HG03108 (cell line): ENCODE results near the gene SLC9A3.

Source experiments
- ATAC-seq: cut with Tn5 transposase; IDR thresholded peaks from one replicate; pipeline ENCODE4 v1.9.1; 2021; ENCODE audit warnings: moderate library complexity; ENCODE audit not compliant: unreplicated experiment

Gene SLC9A3

DNA sequence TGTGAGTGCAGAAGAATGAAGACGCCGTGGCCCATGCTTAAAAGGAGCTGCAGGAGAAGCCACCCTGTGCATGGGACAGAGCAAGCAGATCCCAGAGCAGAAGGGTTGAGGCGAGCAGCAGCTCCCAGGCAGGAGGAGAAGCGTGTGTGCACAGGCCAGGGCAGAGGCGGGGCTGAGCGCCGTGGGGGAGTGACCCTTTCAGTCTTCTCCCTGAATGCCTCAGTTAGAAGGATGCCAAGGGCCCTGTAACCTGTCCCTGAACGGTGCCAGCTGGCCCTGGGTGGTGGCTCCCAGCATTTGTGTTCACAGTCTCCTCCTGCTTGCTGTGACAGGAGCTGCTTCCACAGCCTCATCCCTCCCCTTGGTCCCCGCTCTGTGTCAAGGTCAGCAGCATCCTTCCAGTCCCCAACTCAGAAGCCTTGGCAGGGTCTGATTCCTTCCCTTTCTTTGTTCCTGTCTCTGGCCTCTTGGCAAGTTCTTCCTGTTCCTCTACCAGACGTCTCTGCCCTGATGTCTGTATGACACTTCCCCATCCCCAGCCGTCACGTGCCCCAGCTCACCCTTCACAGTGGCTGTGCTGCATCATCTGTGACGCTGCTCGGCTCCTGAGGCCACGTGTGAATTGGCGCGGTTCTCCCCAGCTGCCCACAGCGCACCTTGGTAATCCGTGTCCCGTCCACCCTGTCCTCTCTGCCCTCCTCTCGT is 76.0 kb downstream of the SLC9A3 start:
- no peak for ATAC-seq

DNA sequence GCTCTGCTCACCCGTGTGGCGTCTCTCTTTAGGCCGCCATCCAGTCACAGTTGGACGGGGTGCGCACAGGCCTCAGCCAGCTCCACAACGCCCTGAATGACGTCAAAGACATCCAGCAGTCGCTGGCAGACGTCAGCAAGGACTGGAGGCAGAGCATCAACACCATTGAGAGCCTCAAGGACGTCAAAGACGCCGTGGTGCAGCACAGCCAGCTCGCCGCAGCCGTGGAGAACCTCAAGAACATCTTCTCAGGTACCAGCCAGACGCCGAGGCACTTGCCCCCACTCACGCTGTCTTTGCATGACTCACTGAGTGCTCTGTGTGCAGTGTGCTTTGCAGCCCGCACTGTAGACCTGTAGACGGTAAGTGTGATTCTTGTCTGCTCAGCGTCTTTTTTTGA is 76.7 kb downstream of the SLC9A3 start:
- ATAC-seq, result no peak

DNA sequence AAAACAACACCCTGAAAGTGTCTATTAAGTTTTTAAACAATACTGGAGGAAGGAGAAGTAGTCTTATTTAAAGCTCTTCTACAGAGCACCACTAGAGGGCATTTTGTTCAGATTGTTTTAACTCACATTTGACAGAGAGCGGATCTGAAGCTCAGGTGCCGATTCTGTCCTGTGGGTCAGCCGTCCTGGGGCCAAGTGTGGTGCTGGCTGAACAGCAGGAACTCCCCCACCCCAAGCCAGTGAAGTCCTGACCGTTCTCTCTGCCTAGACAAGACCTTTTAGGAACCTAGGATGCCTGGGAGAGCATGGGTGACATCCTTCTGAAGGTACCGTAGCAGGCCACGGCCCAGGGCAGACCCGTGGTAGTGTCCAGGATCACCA is 77.4 kb downstream of the SLC9A3 start:
- ATAC-seq, result no peak

DNA sequence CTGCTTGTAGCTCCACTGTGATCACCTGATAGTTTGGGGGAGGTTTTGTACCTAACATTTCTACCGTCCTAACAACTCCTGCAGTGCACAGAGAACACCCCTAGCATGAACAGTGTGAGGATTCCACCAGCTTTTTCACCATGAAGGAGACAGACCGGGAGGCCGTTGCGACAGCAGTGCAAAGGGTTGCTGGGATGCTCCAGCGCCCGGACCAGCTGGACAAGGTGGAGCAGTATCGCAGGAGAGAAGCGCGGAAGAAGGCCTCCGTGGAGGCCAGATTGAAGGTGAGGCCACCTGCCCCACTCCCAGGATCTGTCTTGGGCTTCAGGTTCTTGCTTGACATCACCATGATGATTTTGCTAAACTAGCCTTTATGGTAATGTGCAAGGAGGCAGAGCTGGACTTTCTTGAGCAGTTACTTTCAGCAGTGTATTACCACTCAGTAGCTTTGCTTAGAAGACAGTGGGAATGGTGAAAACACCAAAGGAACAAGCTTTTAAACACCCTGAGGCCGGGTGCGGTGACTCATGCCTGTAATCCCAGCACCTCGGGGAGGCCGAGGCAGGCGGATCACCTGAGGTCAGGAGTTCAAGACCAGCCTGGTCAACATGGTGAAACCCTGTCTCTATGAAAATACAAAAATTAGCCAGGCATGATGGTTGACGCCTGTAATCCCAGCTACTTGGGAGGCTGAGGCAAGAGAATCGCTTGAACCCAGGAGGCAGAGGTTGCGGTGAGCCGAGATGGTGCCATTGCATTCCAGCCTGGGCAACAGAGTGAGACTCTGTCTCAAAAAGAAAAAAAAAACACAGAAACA is 78.0 kb downstream of the SLC9A3 start:
- ATAC-seq, result no peak

DNA sequence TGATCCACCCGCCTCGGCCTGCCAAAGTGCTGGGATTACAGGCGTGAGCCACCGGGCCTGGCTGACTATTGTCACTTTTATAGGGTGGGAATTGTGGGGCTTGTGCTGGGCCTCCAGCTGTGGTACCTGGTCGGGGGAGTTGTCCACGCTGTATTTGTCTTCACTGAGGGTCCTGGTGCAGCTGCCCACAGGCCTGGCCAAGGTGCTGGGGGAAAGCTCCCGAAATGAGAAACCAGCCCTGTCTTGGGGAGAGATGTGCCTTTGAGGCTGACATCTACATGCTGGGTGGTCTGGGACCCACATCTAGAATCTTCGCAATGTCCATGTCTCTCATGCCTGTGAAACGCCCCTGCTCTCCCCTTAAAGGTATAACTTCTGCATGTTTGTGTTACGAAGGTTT is 78.7 kb downstream of the SLC9A3 start:
- ATAC-seq, result no peak

DNA sequence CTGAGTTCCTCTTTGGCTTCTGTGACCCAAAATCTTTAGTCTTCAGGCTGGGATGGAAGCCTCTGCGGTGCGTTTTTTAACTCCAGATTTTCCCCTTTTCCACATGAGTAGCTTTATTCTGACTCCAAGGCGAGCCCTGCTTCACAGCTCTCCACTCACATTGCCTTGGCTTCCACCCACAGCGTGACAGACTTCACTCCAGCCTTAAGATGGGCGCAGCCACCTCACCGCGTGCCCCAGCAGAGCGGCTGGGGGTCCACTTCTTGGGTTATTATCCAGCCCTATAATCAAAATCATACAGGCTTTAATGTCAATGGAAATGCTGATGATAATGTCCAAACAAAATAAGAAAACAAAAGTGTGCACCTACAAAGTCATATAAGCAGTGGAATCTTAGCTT is 80.0 kb downstream of the SLC9A3 start:
- ATAC-seq, result no peak

DNA sequence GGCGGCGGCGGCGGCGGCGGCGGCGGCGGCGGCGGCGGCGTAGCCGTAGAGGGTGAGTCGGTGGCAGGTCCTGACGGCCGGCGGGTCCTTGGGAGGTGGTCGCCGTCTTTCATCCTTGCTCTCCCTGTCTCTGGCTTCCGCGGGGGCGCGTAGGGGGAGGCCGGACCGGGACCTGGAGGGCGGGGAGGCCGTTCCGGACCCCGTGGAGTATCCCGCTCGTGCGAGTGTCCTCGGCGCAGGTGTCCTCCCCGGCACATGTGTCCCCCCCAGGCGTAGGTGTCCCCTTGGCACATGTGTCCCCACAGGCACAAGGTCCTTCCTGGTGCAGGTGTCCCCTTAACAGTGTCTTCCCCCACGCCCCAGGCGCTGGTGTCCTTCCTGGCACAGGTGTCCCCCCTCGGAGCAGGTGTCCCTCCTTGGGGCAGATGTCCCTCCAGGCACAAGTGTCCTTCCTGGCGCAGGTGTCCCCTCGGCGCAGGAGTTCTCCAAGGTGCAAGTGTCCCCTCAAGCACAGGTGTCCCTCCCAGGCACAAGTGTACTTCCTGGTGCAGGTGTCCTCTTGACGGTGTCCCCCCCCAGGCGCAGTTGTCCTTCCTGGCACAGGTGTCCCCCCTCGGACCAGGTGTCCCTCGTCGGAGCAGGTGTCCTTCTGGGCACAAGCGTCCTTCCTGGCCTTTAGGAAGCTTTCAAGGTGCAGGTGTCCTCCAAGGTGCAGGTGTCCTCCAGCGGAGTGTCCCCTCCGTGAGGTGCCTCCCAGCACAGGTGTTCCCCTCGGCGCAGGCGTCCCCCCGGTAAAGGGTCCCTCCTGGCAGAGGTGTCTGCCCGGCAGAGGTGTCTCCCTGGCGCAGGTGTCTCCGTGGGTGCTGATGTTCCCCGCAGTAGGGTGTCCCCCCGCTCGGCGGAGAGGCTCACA is 80.8 kb downstream of the SLC9A3 start:
- peak; percentile 4 for ATAC-seq

DNA sequence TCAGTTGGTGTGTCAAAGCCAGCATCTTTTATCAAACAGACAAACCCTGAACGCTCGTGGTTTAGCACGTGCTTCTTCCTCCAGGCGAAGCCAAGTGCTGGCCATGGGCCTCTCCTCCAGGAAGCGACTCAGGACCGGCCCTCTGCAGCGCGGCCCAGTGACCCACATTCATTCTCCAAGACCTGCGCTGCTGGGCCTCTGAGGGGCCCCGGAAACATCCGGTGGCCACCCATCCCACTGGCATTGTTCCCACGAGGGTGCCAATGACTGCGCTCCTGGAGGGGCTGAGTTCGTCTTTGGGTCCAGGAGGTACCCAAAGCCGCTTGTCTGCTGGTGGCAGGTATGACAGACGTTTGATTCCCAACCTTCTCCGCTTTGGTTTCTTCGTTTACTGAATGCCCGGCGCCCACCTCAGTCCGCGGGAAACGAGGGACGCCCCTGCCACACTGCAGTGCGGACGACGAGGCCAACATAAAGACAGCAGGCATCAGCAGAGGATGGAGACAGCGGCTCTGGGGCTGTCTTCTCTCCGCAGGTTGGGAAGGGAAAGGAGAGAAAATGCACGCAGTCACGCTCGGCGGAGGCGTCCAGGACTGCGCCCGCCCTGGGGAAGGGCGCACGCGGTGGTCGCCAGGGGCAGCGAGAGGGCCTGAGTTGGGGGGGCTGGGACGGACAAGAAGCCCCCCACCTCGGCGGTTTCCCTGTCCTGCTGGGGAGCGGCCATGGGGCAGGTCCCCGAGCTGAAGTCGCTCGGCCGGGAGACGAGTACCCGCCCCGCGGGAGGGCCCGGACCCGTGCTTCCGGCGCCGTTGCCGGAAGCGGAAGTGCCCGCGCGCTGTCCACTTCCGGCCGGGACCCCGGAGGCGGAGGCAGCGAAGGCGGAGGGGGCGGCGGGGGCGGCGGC is 81.7 kb downstream of the SLC9A3 start, which contains the start of gene EXOC3:
Gene EXOC3 (plus strand): TSS at position 842 of the 904 bp plus-strand sequence. CDS start 3,030 bp downstream, outside the sequence.
- peak; percentile 80 for ATAC-seq

DNA sequence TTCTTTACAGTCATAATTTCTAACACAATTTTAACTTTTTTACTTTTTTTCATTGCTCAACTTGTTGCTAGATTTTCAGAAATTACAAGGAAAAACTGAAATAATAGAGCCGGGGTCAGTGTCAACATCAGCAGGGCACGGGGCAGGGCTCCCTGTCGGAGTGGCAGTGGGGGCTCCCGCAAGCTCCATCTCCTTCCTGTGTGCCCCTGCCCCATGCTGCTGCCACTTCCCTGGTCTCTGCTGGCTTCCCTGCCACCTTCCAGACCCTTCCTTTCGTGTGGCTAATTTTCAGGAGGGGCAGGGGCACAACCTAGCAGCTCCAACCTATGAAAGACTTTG is 82.3 kb downstream of the SLC9A3 start:
- ATAC-seq, result no peak

DNA sequence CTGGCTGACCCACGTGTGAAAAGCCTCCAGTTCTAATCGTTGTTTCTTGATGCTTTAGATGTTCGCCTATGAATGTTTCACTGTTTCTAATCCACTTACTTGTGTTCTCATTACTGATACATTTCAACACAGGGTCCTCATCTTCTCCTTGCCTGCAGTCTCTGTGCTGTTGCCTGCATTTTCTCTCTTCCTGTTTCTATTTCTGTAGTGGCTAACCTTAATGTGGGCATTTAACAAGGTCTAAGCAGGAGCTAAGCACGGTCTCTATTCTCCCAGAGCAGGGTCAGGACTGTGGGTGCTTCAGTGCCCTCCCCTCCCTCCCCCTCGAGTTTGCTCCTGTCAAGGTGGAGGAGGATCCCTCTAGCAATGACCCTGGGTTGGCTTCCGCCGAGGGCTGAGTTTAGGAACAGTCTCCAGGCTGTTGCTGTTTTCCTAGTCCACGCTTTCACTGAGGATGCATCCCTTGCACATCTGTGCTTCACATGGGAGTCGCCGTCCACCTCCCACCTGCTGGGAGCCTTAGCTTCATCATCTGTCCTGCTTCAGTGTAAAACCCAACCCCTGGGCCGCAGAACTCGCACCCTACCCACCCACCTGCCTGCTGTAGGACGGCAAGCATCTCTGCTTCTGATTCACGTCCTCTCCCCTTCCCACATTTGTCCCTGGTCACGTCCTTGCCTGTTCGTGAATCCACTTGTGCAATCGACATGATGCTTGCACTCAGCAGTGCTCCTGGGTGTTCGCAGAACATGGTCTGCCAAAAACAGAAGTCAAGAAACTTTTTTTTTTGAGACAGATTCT is 83.6 kb downstream of the SLC9A3 start:
- ATAC-seq, result no peak

DNA sequence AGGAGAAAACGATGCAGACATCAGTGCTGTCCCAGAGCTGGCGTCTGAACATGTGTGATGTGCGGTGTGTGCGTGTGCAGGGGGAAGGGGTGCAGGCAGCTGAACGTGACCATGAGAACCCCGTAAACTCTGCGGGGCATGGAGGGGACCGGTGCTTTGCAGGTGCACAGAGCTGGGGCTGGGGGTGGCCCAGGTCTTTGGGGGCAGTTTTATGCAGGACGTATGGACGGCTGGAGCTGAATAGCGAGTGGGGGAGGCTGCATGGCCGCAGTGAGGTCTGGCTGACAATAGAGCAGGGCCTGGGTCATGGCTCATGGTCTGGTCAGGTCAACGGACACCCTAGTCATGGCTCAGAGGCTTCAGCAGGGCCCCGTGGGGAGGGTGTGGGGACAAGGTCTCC is 84.6 kb downstream of the SLC9A3 start:
- no peak for ATAC-seq

DNA sequence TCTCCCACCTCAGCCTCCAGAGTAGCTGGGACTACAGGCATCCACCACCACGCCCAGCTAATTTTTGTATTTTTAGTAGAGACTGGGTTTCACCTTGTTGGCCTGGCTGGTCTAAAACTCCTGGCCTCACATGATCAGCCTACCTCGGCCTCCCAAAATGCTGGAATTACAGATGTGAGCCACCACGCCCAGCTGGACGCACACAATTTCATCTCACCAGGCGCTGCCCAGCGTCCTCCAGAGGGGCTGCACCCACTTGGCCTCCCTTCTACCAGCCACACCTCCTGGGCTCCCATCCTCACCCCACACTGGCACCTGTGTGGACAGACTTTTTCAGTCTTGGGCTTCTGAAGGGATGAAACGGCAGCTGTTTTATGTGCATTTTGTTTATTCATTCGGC is 85.1 kb downstream of the SLC9A3 start:
- no peak for ATAC-seq

DNA sequence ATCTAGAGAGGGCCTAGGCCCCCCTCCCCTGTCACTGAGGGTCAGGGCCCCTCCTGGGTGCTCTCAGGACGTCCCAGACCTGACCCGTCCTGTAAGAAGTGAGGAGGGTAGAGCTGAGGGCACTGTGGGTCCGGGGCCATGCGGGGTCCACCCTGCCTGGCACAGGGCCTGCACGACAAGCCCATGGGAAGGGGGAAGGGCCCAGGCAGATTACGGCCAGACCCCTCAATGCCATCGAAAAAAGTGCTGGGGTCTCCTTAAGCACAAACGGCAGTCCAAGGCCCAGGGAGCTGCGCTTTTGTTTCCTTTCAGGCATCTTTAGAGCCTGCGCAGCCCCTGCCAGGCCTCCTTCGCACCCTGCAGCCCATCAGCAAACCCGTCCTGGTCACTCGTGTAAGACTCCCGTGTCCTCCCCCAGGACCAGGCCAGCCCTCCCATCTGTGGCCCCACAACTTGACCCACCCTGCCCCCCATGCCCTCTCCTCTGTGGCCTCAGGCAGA is 85.7 kb downstream of the SLC9A3 start:
- no peak for ATAC-seq

DNA sequence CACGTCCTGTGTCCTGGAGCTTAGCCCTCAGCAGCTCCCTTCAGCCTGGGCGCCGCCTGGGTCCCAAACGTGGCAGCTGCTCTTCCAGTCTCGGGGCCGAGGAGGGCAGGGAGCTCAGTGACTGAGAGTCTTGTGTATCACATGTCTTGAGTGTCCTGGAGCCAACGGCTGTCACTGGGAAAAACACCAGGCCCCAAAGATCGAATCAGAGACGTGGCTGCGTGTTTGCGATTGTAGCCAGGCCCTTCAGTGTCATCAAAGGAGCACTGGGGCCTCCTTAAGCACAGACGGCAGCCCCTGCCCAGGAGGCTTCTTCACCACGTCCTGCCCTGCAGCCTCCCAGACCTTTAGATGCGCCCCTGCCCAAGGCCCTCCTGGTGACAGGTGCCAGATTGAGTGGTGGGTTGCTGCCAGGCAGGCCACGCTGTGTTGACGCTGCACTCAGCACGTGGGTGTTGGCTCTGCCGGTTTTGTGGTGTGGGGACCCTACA is 86.9 kb downstream of the SLC9A3 start:
- no peak for ATAC-seq

DNA sequence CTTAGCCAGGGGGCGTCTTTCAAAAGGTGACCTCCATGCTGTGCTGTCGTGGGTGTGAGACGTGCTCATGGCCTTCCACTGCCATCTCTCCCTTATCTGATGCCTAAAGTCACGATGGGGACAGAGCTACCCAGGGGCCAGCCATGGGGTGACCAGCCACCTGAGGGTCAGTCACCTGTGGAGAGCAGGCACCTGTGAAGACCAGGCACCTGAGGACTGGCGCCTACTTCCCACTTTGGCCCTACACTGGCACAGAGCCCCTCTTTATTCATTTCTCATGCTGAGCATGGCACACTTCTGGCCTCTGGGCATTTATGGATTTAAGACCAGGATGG is 87.6 kb downstream of the SLC9A3 start:
- ATAC-seq, result no peak

DNA sequence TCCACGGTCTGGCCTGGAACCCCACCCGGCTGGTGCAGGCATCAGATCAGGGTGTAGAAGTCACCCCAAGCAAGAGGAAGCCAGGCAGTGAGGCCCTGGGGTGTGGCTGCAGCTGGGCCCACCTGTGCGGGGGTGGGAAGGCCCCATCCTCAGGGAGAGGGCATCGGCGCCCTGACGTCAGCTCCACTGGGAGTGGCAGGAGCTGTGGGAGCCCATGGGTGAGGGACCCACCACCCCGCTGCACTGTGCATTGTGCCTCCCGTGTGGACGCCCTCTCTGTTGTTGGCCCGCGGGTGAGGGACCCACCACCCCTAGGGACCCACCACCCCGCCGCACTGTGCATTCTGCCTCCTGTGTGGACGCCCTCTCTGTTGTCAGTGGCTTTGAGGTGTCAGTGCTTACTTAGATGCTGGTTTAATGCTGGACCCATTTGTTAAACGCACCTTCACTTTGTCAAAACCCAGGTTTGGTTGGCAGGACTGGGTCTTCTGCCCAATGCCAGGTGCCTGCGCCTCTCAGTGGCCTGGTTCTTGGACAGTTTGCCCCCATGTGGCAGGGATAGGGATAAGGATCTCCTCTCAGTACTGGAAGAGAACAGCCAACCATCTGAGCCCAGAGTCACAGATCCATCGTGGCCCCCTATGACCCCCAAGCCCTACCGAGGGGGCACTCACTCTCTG is 88.1 kb downstream of the SLC9A3 start:
- no peak for ATAC-seq

DNA sequence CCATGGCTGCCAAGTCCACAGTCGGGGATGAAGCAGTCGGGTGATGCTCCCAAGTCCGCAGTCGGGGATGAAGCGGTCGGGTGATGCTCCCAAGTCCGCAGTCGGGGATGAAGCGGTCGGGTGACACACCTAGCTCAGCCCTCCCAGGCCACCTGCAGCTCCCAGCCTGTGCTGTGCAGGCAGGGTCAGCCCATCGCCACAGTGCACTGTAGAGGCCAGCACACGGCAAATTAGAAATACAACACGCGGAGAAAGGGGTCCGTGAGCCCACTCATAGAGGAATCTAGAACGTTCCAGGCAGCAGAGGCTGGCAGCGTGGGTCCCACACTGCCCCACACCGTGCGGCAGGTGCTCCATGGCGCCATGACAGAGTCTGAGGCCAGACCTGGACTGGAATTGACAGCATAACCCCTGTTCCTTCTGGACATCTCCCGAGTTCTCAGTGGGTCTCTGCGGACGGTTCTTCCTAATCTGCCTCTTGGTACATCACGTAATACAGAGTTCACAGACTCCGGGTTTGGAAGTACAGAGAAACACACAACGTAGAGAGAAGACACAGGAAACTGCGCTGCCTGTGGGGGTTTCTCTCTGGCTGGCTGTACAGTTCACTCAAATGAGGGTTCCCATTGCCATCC is 89.0 kb downstream of the SLC9A3 start:
- no peak for ATAC-seq

DNA sequence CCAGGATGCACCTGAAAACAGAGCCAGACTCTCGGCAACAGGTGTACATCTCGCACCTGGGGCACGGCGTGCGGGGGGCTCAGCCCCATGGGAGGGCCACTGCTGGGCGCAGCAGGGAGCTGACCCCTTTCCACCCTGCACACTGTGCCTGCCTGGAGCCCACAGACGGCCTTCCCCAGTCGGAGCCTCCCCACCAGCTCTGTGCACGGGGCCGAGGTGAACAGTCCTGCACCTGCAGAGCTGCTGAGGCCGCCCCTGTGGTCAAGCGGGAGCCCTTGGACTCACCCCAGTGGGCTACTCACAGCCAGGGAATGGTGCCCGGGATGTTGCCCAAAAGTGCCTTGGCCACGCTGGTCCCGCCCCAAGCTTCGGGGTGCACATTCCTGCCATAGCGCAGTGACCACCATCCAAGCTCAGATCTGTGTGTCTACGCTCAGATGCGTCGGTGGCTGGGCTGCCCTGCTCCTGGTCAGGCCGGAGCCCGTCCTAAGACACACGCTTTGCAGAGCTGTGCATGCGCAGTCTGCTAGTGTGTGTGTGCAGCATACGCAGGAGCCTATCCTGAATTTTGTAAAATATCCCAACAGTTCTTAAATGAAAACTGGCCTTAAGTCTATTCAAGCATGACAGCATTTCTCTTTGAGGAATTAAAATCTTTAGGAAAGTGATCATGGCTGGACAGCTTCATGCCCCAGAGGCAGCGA is 89.7 kb downstream of the SLC9A3 start:
- no peak for ATAC-seq
